ENCODE measurements around the gene ATP6V0E2.

GRCh38 chr7:149864751-149865150 is 9.0 kb upstream of the ATP6V0E2 start:
- TF ChIP-seq CTCF (IDR thresholded peaks at IDR 0.05; ENCODE audit: low read depth, low read length) (no peak), EZH2phosphoT487 (IDR thresholded peaks at IDR 0.05; ENCODE audit: low read depth) (no peak)
